IMR-90 (cell line): ENCODE measurements around the gene NRDC. TPM values are rescaled to one million over a fixed set of nuclear protein-coding genes. Genes with fewer than 3 reads are reported as not detected.

Source experiments
- ATAC-seq: fragments of 200-7000 bp; cut with Tn5 transposase; 2 replicates; pipeline ENCODE4 v1.9.1; 2020; ENCODE audit warnings: low read depth, mild to moderate bottlenecking, moderate library complexity
- BruUV-seq: library from RNA; stranded (reverse); fragments of 400-500 nt; replicated peaks from 2 replicates; lab custom pipeline; 2021; lab: Mats Ljungman, UMichigan
- CTCF ChIA-PET: fragments of 300-600 bp; formaldehyde crosslinking; extraction: SDS; loops from one replicate; lab custom pipeline; 2021; ENCODE audit warnings: antibody characterized with exemption; lab: Yijun Ruan, JAX
- POLR2A ChIA-PET: fragments of 300-600 bp; sonication (Branson Sonifier 250); formaldehyde crosslinking; loops from one replicate; lab custom pipeline; 2022; ENCODE audit warnings: antibody characterized with exemption; ENCODE audit not compliant: unreplicated experiment; lab: Charles Lee
- DNase-seq: peaks from one replicate; pipeline ENCODE4 v3.0.0; 2013
- H2AFZ ChIP-seq: replicated peaks from 2 replicates; pipeline ENCODE3; 2013; ENCODE audit warnings: low read length, mild to moderate bottlenecking; ENCODE audit not compliant: poor library complexity
- H2AK5ac ChIP-seq: 2 replicates; pipeline ENCODE4 v1.6.1; 2013; ENCODE audit warnings: low read depth, low read length, inconsistent platforms
- H2AK9ac ChIP-seq: replicated peaks from 2 replicates; pipeline ENCODE3; 2013; ENCODE audit warnings: mild to moderate bottlenecking, low read depth, low read length, moderate library complexity; ENCODE audit not compliant: poor library complexity
- H2BK120ac ChIP-seq: 2 replicates; pipeline ENCODE4 v1.6.1; 2013; ENCODE audit warnings: low read depth, low read length, inconsistent platforms
- H2BK15ac ChIP-seq: 3 replicates; pipeline ENCODE4 v1.6.1; 2013; ENCODE audit warnings: low read depth, low read length, inconsistent platforms
- H2BK20ac ChIP-seq: 2 replicates; pipeline ENCODE4 v1.6.1; 2013; ENCODE audit warnings: low read depth, mild to moderate bottlenecking, inconsistent platforms, low read length, moderate library complexity
- H2BK5ac ChIP-seq: 2 replicates; pipeline ENCODE4 v1.6.1; 2013; ENCODE audit warnings: mild to moderate bottlenecking, low read depth, low read length, inconsistent platforms; ENCODE audit not compliant: poor library complexity, severe bottlenecking
- H3K14ac ChIP-seq: replicated peaks from 2 replicates; pipeline ENCODE4 v1.6.1; 2013; ENCODE audit warnings: low read depth, low read length, inconsistent platforms
- H3K18ac ChIP-seq: 2 replicates; pipeline ENCODE4 v1.6.1; 2013; ENCODE audit warnings: low read depth, low read length, control low read depth
- H3K23ac ChIP-seq: 2 replicates; pipeline ENCODE4 v1.6.1; 2013; ENCODE audit warnings: low read depth, low read length, inconsistent platforms
- H3K27ac ChIP-seq: 2 replicates; pipeline ENCODE4 v1.5.1; 2013; ENCODE audit warnings: mild to moderate bottlenecking, control low read depth, low read length; ENCODE audit not compliant: insufficient read depth
- H3K27me3 ChIP-seq: 2 replicates; pipeline ENCODE4 v1.6.1; 2013; ENCODE audit warnings: low read length; ENCODE audit not compliant: control insufficient read depth, insufficient read depth
- H3K36me3 ChIP-seq: 2 replicates; pipeline ENCODE4 v1.6.1; 2013; ENCODE audit warnings: low read length, mixed read lengths; ENCODE audit not compliant: control insufficient read depth, insufficient read depth
- H3K4ac ChIP-seq: 2 replicates; pipeline ENCODE4 v1.6.1; 2013; ENCODE audit warnings: low read depth, low read length, inconsistent platforms
- H3K4me1 ChIP-seq: 2 replicates; pipeline ENCODE4 v1.6.1; 2013; ENCODE audit warnings: low read length, mixed read lengths; ENCODE audit not compliant: control insufficient read depth, insufficient read depth
- H3K4me2 ChIP-seq: 2 replicates; pipeline ENCODE4 v1.6.1; 2013; ENCODE audit warnings: low read depth, mild to moderate bottlenecking, control low read depth, low read length, moderate library complexity
- H3K4me3 ChIP-seq: 2 replicates; pipeline ENCODE4 v1.5.1; 2013; ENCODE audit warnings: low read depth, mild to moderate bottlenecking, control low read depth, low read length, moderate library complexity; ENCODE audit not compliant: insufficient read depth
- H3K56ac ChIP-seq: 2 replicates; pipeline ENCODE4 v1.6.1; 2013; ENCODE audit warnings: low read length, inconsistent platforms; ENCODE audit not compliant: insufficient read depth; ENCODE audit errors: extremely low read depth
- H3K79me1 ChIP-seq, 2 experiments: 2 replicates each; pipeline ENCODE4 v1.6.1; 2013; ENCODE audit warnings: low read length in 2 of 2, inconsistent platforms in 1 of 2, low read depth in 1 of 2
- H3K9ac ChIP-seq: 2 replicates; pipeline ENCODE4 v1.6.1; 2013; ENCODE audit warnings: low read depth, low read length, control low read depth
- H3K9me1 ChIP-seq: 2 replicates; pipeline ENCODE4 v1.6.1; 2013; ENCODE audit warnings: low read length, inconsistent platforms; ENCODE audit not compliant: insufficient read depth
- H3K9me3 ChIP-seq: 2 replicates; pipeline ENCODE4 v1.6.1; 2013; ENCODE audit warnings: low read length; ENCODE audit not compliant: control insufficient read depth, insufficient read depth
- H4K20me1 ChIP-seq: 2 replicates; pipeline ENCODE4 v1.6.1; 2013; ENCODE audit warnings: low read length, inconsistent platforms; ENCODE audit not compliant: insufficient read depth
- H4K5ac ChIP-seq: 2 replicates; pipeline ENCODE4 v1.6.1; 2013; ENCODE audit warnings: mild to moderate bottlenecking, low read depth, low read length, control low read depth
- H4K8ac ChIP-seq, 2 experiments: 2 replicates each; pipeline ENCODE4 v1.6.1; 2013; ENCODE audit warnings: low read depth in 2 of 2, low read length in 2 of 2, control low read depth in 1 of 2, inconsistent platforms in 1 of 2
- H4K91ac ChIP-seq: 2 replicates; pipeline ENCODE4 v1.6.1; 2013; ENCODE audit warnings: low read depth, low read length, inconsistent platforms; ENCODE audit not compliant: insufficient read depth
- BHLHE40 ChIP-seq: fragments of 150-350 bp; IDR thresholded peaks from 2 replicates; pipeline ENCODE4 v1.6.1; 2016; ENCODE audit warnings: mild to moderate bottlenecking, low read depth, low read length
- FOS ChIP-seq: fragments of 150-350 bp; IDR thresholded peaks from 2 replicates; pipeline ENCODE4 v1.6.1; 2016; ENCODE audit warnings: low read depth, low read length
- MXI1 ChIP-seq: IDR thresholded peaks from 2 replicates; pipeline ENCODE4 v1.6.1; 2012; ENCODE audit warnings: low read depth, mild to moderate bottlenecking, low read length, moderate library complexity, borderline replicate concordance
- NFE2L2 ChIP-seq: fragments of 150-350 bp; IDR thresholded peaks from 2 replicates; pipeline ENCODE4 v1.6.1; 2016; ENCODE audit warnings: low read depth, mild to moderate bottlenecking, low read length
- POLR2A ChIP-seq: IDR thresholded peaks from 2 replicates; pipeline ENCODE4 v1.6.1; 2012; ENCODE audit warnings: mild to moderate bottlenecking, low read depth, low read length
- RAD21 ChIP-seq: IDR thresholded peaks from 2 replicates; pipeline ENCODE4 v1.6.1; 2012; ENCODE audit warnings: low read length, improper control_type of control experiment
- RCOR1 ChIP-seq: IDR thresholded peaks from 2 replicates; pipeline ENCODE4 v1.6.1; 2012; ENCODE audit warnings: mild to moderate bottlenecking, low read length, improper control_type of control experiment; ENCODE audit not compliant: insufficient replicate concordance
- SMC3 ChIP-seq: fragments of 150-350 bp; IDR thresholded peaks from 2 replicates; pipeline ENCODE4 v1.6.1; 2016; ENCODE audit warnings: low read depth, mild to moderate bottlenecking, antibody characterized with exemption, low read length, moderate library complexity
- whole genome bisulfite sequencing, 2 experiments: methylation state at CpG; one replicate each; pipeline versions ENCODE4 v1.1.5 to v1.1.7; 2013; ENCODE audit warnings: missing lambda C conversion rate in 2 of 2; ENCODE audit not compliant: insufficient read length in 1 of 2; ENCODE audit errors: extremely low coverage in 2 of 2; 5-methylcytosine and 5-hydroxymethylcytosine counted together
- dilution Hi-C: fragments of 300-500 bp; cut with HindIII; formaldehyde crosslinking; loops from one replicate; pipeline ENCODE4 v1.14.3; 2018; ENCODE audit warnings: low sequenced_read_pairs; ENCODE audit not compliant: unreplicated experiment
- in situ Hi-C: fragments of 300-500 bp; cut with MboI; formaldehyde crosslinking; loops from 3 replicates; pipeline ENCODE4 v1.14.3; 2019; ENCODE audit warnings: low sequenced_read_pairs, inconsistent platforms, mixed read lengths
- intact Hi-C: fragments of 100-400 bp; cut with micrococcal nuclease; formaldehyde crosslinking; loops from 2 replicates; pipeline ENCODE4 v1.10.0; 2022
- polyA plus RNA-seq, 3 experiments: library from polyadenylated mRNA; depleted of rRNA; stranded (reverse); fragments of >200 nt; gene quantifications; 2 replicates each; pipeline ENCODE4 v1.2.3, GENCODE V29; 2012; ENCODE audit warnings: low replicate concordance in 1 of 3
- total RNA-seq: library from RNA; depleted of rRNA; stranded (reverse); fragments of >200 nt; gene quantifications from 2 replicates; pipeline ENCODE4 v1.2.3, GENCODE V29; 2012
- TF ChIP-seq, protein P1 (sequence below): conservative IDR thresholded peaks from 2 replicates; pipeline ENCODE4 v1.5.1; 2012; ENCODE audit warnings: mild to moderate bottlenecking, low read depth, low read length, improper control_type of control experiment

Gene NRDC
- total and polyA plus RNA-seq, 2 of the 4 experiments (the other 2 are of a cell fraction): 75.8 to 84.7 TPM

GRCh38 chr1:51752073-51752948, 126.2 kb downstream of the NRDC start:
- TF ChIP-seq SMC3 (no peak), BHLHE40 (no peak), MXI1 (no peak), RAD21 (no peak), POLR2A (no peak), NFE2L2 (no peak), FOS (no peak), RCOR1 (no peak)
- TF ChIP-seq, protein P1, sequence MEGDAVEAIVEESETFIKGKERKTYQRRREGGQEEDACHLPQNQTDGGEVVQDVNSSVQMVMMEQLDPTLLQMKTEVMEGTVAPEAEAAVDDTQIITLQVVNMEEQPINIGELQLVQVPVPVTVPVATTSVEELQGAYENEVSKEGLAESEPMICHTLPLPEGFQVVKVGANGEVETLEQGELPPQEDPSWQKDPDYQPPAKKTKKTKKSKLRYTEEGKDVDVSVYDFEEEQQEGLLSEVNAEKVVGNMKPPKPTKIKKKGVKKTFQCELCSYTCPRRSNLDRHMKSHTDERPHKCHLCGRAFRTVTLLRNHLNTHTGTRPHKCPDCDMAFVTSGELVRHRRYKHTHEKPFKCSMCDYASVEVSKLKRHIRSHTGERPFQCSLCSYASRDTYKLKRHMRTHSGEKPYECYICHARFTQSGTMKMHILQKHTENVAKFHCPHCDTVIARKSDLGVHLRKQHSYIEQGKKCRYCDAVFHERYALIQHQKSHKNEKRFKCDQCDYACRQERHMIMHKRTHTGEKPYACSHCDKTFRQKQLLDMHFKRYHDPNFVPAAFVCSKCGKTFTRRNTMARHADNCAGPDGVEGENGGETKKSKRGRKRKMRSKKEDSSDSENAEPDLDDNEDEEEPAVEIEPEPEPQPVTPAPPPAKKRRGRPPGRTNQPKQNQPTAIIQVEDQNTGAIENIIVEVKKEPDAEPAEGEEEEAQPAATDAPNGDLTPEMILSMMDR: no peak
- H2BK15ac ChIP-seq: no peak overlapping the region
- H3K4me2 ChIP-seq: no peak overlapping the region
- no peak overlapping the region for H4K5ac ChIP-seq
- no peak overlapping the region for H4K8ac ChIP-seq
- CTCF ChIA-PET: interaction anchor here (1.2 kb wide), 1 partner anchor 11 kb away, joined by 5 read pairs; no protein-coding TSS in a partner anchor
- H3K14ac ChIP-seq: no peak overlapping the region
- H4K91ac ChIP-seq: no peak overlapping the region
- H4K20me1 ChIP-seq: no peaks in the 10 kb centered on the region
- ATAC-seq (no peak), DNase-seq (no peak)
- POLR2A ChIA-PET: no interaction called here
- H3K18ac ChIP-seq: no peak overlapping the region
- no peaks in the 10 kb centered on the region for H3K4me1 ChIP-seq
- H2AK9ac ChIP-seq: no peak overlapping the region
- intact Hi-C loops (no loop called here), dilution Hi-C loops (no loop called here), in situ Hi-C loops (no loop called here)
- no peak overlapping the region for H3K4me3 ChIP-seq
- no peak overlapping the region for H3K9ac ChIP-seq
- BruUV-seq: no TSS peak
- H3K9me3 ChIP-seq: peaks cover 3% of the 10 kb centered on the region
- no peak overlapping the region for H3K23ac ChIP-seq
- H2AFZ ChIP-seq: no peak overlapping the region
- H2BK120ac ChIP-seq: no peak overlapping the region
- peaks cover 4 to 6% of the 10 kb centered on the region in 2 experiments; a peak in 2 of 4 replicates for H3K79me1 ChIP-seq
- no peak overlapping the region for H3K27ac ChIP-seq
- H3K36me3 ChIP-seq: peaks cover 16% of the 10 kb centered on the region
- H3K9me1 ChIP-seq: no peaks in the 10 kb centered on the region
- H3K4ac ChIP-seq: no peak overlapping the region
- no peak overlapping the region for H3K56ac ChIP-seq
- no peak overlapping the region for H2BK5ac ChIP-seq
- H3K27me3 ChIP-seq: no peaks in the 10 kb centered on the region
- 100% methylated on average over 2 of the region's 11 CpGs; no CpG with 5 or more reads in 1 of the 2 experiments for WGBS, 2 experiments
- no peak overlapping the region for H2AK5ac ChIP-seq
- H2BK20ac ChIP-seq: no peak overlapping the region
